IMR-90 (cell line): ENCODE measurements around the gene ADGRF3. TPM values are rescaled to one million over a fixed set of nuclear protein-coding genes. Genes with fewer than 3 reads are reported as not detected.

Experiments
- ATAC-seq: fragments of 200-7000 bp; cut with Tn5 transposase; 2 replicates; pipeline ENCODE4 v1.9.1; 2020; ENCODE audit warnings: low read depth, mild to moderate bottlenecking, moderate library complexity
- BruUV-seq: library from RNA; stranded (reverse); fragments of 400-500 nt; replicated peaks from 2 replicates; lab custom pipeline; 2021; lab: Mats Ljungman, UMichigan
- CTCF ChIA-PET: fragments of 300-600 bp; formaldehyde crosslinking; extraction: SDS; loops from one replicate; lab custom pipeline; 2021; ENCODE audit warnings: antibody characterized with exemption; lab: Yijun Ruan, JAX
- POLR2A ChIA-PET: fragments of 300-600 bp; sonication (Branson Sonifier 250); formaldehyde crosslinking; loops from one replicate; lab custom pipeline; 2022; ENCODE audit warnings: antibody characterized with exemption; ENCODE audit not compliant: unreplicated experiment; lab: Charles Lee
- DNase-seq: peaks from one replicate; pipeline ENCODE4 v3.0.0; 2013
- H2AFZ ChIP-seq: replicated peaks from 2 replicates; pipeline ENCODE3; 2013; ENCODE audit warnings: low read length, mild to moderate bottlenecking; ENCODE audit not compliant: poor library complexity
- H2AK5ac ChIP-seq: 2 replicates; pipeline ENCODE4 v1.6.1; 2013; ENCODE audit warnings: low read depth, low read length, inconsistent platforms
- H2AK9ac ChIP-seq: replicated peaks from 2 replicates; pipeline ENCODE3; 2013; ENCODE audit warnings: mild to moderate bottlenecking, low read depth, low read length, moderate library complexity; ENCODE audit not compliant: poor library complexity
- H2BK120ac ChIP-seq: 2 replicates; pipeline ENCODE4 v1.6.1; 2013; ENCODE audit warnings: low read depth, low read length, inconsistent platforms
- H2BK15ac ChIP-seq: 3 replicates; pipeline ENCODE4 v1.6.1; 2013; ENCODE audit warnings: low read depth, low read length, inconsistent platforms
- H2BK20ac ChIP-seq: 2 replicates; pipeline ENCODE4 v1.6.1; 2013; ENCODE audit warnings: low read depth, mild to moderate bottlenecking, inconsistent platforms, low read length, moderate library complexity
- H2BK5ac ChIP-seq: 2 replicates; pipeline ENCODE4 v1.6.1; 2013; ENCODE audit warnings: mild to moderate bottlenecking, low read depth, low read length, inconsistent platforms; ENCODE audit not compliant: poor library complexity, severe bottlenecking
- H3K14ac ChIP-seq: replicated peaks from 2 replicates; pipeline ENCODE4 v1.6.1; 2013; ENCODE audit warnings: low read depth, low read length, inconsistent platforms
- H3K18ac ChIP-seq: 2 replicates; pipeline ENCODE4 v1.6.1; 2013; ENCODE audit warnings: low read depth, low read length, control low read depth
- H3K23ac ChIP-seq: 2 replicates; pipeline ENCODE4 v1.6.1; 2013; ENCODE audit warnings: low read depth, low read length, inconsistent platforms
- H3K27ac ChIP-seq: 2 replicates; pipeline ENCODE4 v1.5.1; 2013; ENCODE audit warnings: mild to moderate bottlenecking, control low read depth, low read length; ENCODE audit not compliant: insufficient read depth
- H3K27me3 ChIP-seq: 2 replicates; pipeline ENCODE4 v1.6.1; 2013; ENCODE audit warnings: low read length; ENCODE audit not compliant: control insufficient read depth, insufficient read depth
- H3K36me3 ChIP-seq: 2 replicates; pipeline ENCODE4 v1.6.1; 2013; ENCODE audit warnings: low read length, mixed read lengths; ENCODE audit not compliant: control insufficient read depth, insufficient read depth
- H3K4ac ChIP-seq: 2 replicates; pipeline ENCODE4 v1.6.1; 2013; ENCODE audit warnings: low read depth, low read length, inconsistent platforms
- H3K4me1 ChIP-seq: 2 replicates; pipeline ENCODE4 v1.6.1; 2013; ENCODE audit warnings: low read length, mixed read lengths; ENCODE audit not compliant: control insufficient read depth, insufficient read depth
- H3K4me2 ChIP-seq: 2 replicates; pipeline ENCODE4 v1.6.1; 2013; ENCODE audit warnings: low read depth, mild to moderate bottlenecking, control low read depth, low read length, moderate library complexity
- H3K4me3 ChIP-seq: 2 replicates; pipeline ENCODE4 v1.5.1; 2013; ENCODE audit warnings: low read depth, mild to moderate bottlenecking, control low read depth, low read length, moderate library complexity; ENCODE audit not compliant: insufficient read depth
- H3K56ac ChIP-seq: 2 replicates; pipeline ENCODE4 v1.6.1; 2013; ENCODE audit warnings: low read length, inconsistent platforms; ENCODE audit not compliant: insufficient read depth; ENCODE audit errors: extremely low read depth
- H3K79me1 ChIP-seq, 2 experiments: 2 replicates each; pipeline ENCODE4 v1.6.1; 2013; ENCODE audit warnings: low read length in 2 of 2, inconsistent platforms in 1 of 2, low read depth in 1 of 2
- H3K9ac ChIP-seq: 2 replicates; pipeline ENCODE4 v1.6.1; 2013; ENCODE audit warnings: low read depth, low read length, control low read depth
- H3K9me1 ChIP-seq: 2 replicates; pipeline ENCODE4 v1.6.1; 2013; ENCODE audit warnings: low read length, inconsistent platforms; ENCODE audit not compliant: insufficient read depth
- H3K9me3 ChIP-seq: 2 replicates; pipeline ENCODE4 v1.6.1; 2013; ENCODE audit warnings: low read length; ENCODE audit not compliant: control insufficient read depth, insufficient read depth
- H4K20me1 ChIP-seq: 2 replicates; pipeline ENCODE4 v1.6.1; 2013; ENCODE audit warnings: low read length, inconsistent platforms; ENCODE audit not compliant: insufficient read depth
- H4K5ac ChIP-seq: 2 replicates; pipeline ENCODE4 v1.6.1; 2013; ENCODE audit warnings: mild to moderate bottlenecking, low read depth, low read length, control low read depth
- H4K8ac ChIP-seq, 2 experiments: 2 replicates each; pipeline ENCODE4 v1.6.1; 2013; ENCODE audit warnings: low read depth in 2 of 2, low read length in 2 of 2, control low read depth in 1 of 2, inconsistent platforms in 1 of 2
- H4K91ac ChIP-seq: 2 replicates; pipeline ENCODE4 v1.6.1; 2013; ENCODE audit warnings: low read depth, low read length, inconsistent platforms; ENCODE audit not compliant: insufficient read depth
- BHLHE40 ChIP-seq: fragments of 150-350 bp; IDR thresholded peaks from 2 replicates; pipeline ENCODE4 v1.6.1; 2016; ENCODE audit warnings: mild to moderate bottlenecking, low read depth, low read length
- MXI1 ChIP-seq: IDR thresholded peaks from 2 replicates; pipeline ENCODE4 v1.6.1; 2012; ENCODE audit warnings: low read depth, mild to moderate bottlenecking, low read length, moderate library complexity, borderline replicate concordance
- RCOR1 ChIP-seq: IDR thresholded peaks from 2 replicates; pipeline ENCODE4 v1.6.1; 2012; ENCODE audit warnings: mild to moderate bottlenecking, low read length, improper control_type of control experiment; ENCODE audit not compliant: insufficient replicate concordance
- RFX5 ChIP-seq: IDR thresholded peaks from 2 replicates; pipeline ENCODE4 v1.8.0; 2012; ENCODE audit warnings: low read depth, mild to moderate bottlenecking, low read length, moderate library complexity
- WGBS, 2 experiments: methylation state at CpG; one replicate each; pipeline versions ENCODE4 v1.1.5 to v1.1.7; 2013; ENCODE audit warnings: missing lambda C conversion rate in 2 of 2; ENCODE audit not compliant: insufficient read length in 1 of 2; ENCODE audit errors: extremely low coverage in 2 of 2; 5-methylcytosine and 5-hydroxymethylcytosine counted together
- dilution Hi-C: fragments of 300-500 bp; cut with HindIII; formaldehyde crosslinking; loops from one replicate; pipeline ENCODE4 v1.14.3; 2018; ENCODE audit warnings: low sequenced_read_pairs; ENCODE audit not compliant: unreplicated experiment
- in situ Hi-C: fragments of 300-500 bp; cut with MboI; formaldehyde crosslinking; loops from 3 replicates; pipeline ENCODE4 v1.14.3; 2019; ENCODE audit warnings: low sequenced_read_pairs, inconsistent platforms, mixed read lengths
- intact Hi-C: fragments of 100-400 bp; cut with micrococcal nuclease; formaldehyde crosslinking; loops from 2 replicates; pipeline ENCODE4 v1.10.0; 2022
- polyA plus RNA-seq, 3 experiments: library from polyadenylated mRNA; depleted of rRNA; stranded (reverse); fragments of >200 nt; gene quantifications; 2 replicates each; pipeline ENCODE4 v1.2.3, GENCODE V29; 2012; ENCODE audit warnings: low replicate concordance in 1 of 3
- total RNA-seq: library from RNA; depleted of rRNA; stranded (reverse); fragments of >200 nt; gene quantifications from 2 replicates; pipeline ENCODE4 v1.2.3, GENCODE V29; 2012

Gene ADGRF3
- total and polyA plus RNA-seq, 2 of the 4 experiments (the other 2 are of a cell fraction) = 0.15 TPM; not detected in 1

DNA sequence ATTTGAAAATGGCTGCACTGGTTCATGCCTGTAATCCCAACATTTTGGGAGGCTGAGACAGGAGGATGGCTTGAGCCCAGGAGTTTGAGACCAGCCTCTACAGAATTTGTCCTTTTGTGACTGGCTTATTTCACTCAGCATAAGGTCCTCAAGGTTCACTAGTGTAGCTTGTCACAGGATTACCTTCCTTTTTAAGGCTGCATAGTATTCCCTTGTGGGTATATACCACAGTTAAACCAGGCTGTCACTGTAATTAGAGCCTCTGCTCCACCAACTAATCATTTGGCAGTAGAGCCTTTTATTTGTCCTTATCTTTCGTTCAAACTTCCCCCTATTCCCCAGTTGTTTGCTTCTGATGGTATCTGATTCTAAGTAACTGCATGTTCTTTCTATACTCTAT lies 51.1 kb downstream of the ADGRF3 start:
- no peak overlapping the region for H4K91ac ChIP-seq
- TF ChIP-seq RCOR1 (no peak), BHLHE40 (no peak), MXI1 (no peak), RFX5 (no peak)
- CTCF ChIA-PET = no interaction called here

More for the DNA sequence above, 51.1 kb downstream of the ADGRF3 start:
- Histone ChIP-seq H3K79me1 (no peaks in the 10 kb centered on the region), H4K5ac (no peak overlapping the region), H2BK15ac (no peak overlapping the region), H3K9me1 (0 out of 2 replicates have a peak, but pooled peaks cover 2% of the 10 kb centered on the region), H3K36me3 (no peaks in the 10 kb centered on the region), H2BK120ac (no peak overlapping the region), H3K4me2 (no peak overlapping the region), H4K20me1 (no peaks in the 10 kb centered on the region), H3K27me3 (no peaks in the 10 kb centered on the region), H3K27ac (no peak overlapping the region), H2AFZ (no peak overlapping the region), H3K9ac (no peak overlapping the region), H3K23ac (no peak overlapping the region), H2AK9ac (no peak overlapping the region), H4K8ac (no peak overlapping the region), H3K14ac (no peak overlapping the region), H3K9me3 (no peaks in the 10 kb centered on the region), H2BK5ac (no peak overlapping the region), H2AK5ac (no peak overlapping the region), H2BK20ac (no peak overlapping the region), H3K4me1 (peaks cover 10% of the 10 kb centered on the region), H3K4ac (no peak overlapping the region), H3K56ac (no peak overlapping the region), H3K18ac (no peak overlapping the region), H3K4me3 (no peak overlapping the region)
- ATAC-seq (no peak), DNase-seq (no peak)
- in situ Hi-C loops (no loop called here), dilution Hi-C loops (no loop called here), intact Hi-C loops (no loop called here)
- no CpG with 5 or more reads among the region's 1 CpG for WGBS, 2 experiments
- POLR2A ChIA-PET = no interaction called here
- BruUV-seq = no TSS peak
